Measurements from ENCODE around the gene NPFFR1. TPM values are rescaled to one million over a fixed set of nuclear protein-coding genes. Genes with fewer than 3 reads are reported as not detected.
A peak's percentile ranks its signal among the peaks of the same experiment; 100 is the strongest.
"Not testable (repeated sequence)": the region's sequence is repeated elsewhere in the genome, so short reads cannot be mapped to it uniquely, and the experiment has no call there.

NPFFR1 gene
- total RNA-seq, 1 experiment from 2014 or later, result not detected

DNA sequence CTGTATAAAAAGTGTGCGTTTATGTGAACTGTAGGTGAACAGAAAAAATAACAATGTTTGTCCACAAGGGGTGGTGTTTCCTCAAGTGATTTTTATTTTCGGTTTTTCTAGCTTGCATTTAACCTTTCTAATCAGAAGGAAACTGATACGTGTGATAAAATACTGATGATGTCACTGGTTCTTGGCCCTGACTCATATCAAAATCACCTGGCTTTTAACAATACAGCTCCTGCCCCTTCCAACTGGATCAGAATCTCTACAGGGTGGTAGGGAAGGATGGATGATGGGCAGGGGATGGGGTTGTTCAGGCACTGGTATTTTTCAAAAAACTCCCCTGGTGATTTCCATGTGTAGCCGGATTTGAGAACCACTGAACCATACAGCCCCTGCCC, 10.9 kb downstream of the NPFFR1 start:
- no peaks in the 10 kb centered on the region for H3K36me3 ChIP-seq
- H3K9me3 ChIP-seq, result no peaks in the 10 kb centered on the region
- H3K27me3 ChIP-seq, result no peaks in the 10 kb centered on the region
- no peak overlapping the region for H3K4me3 ChIP-seq
- DNase-seq, result no peak

DNA sequence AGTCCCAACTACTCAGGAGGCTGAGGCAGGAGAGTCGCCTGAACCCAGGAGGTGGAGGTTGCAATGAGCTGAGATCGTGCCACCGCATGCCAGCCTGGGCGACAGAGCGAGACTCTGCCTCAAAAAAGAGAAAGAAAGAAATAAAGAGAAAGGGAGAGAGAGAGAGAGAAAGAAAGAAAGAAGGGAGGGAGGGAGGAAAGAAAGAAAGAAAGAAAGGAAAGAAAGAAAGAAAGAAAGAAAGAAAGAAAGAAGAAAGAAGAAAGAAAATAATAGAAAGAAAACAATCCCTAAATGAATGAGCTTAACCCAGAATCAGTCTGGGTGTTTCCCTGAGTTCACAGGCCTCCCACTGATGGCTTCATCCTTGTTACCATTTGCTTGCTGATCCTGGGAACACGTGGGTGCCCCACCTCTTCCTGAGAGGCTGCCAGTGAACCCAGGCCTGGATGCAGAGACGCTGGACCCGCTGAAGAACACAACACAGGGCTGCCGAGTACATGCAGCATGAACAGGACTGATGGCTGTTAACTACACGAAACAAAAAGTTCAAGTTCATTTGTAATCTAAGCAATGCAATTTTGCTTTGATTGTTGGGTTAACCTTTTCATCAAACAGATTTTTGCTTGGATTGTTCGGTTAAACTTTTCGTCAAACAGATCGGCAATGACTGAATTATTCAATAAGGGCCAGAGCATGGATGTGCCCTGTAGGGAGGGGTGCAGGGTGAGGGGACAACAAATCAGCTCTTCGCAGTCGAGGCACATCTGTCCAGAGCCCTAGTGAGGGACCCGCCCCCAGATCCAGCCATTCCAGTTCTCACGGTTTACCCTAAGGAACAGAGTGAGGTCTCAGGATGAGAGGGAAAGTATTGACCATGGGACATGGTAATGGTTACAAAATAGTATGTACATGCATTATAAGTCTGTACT, 11.5 kb downstream of the NPFFR1 start:
- H3K36me3 ChIP-seq, result no peaks in the 10 kb centered on the region
- no peaks in the 10 kb centered on the region for H3K9me3 ChIP-seq
- no peaks in the 10 kb centered on the region for H3K27me3 ChIP-seq
- H3K4me3 ChIP-seq, result no peak overlapping the region
- no peak for DNase-seq

DNA sequence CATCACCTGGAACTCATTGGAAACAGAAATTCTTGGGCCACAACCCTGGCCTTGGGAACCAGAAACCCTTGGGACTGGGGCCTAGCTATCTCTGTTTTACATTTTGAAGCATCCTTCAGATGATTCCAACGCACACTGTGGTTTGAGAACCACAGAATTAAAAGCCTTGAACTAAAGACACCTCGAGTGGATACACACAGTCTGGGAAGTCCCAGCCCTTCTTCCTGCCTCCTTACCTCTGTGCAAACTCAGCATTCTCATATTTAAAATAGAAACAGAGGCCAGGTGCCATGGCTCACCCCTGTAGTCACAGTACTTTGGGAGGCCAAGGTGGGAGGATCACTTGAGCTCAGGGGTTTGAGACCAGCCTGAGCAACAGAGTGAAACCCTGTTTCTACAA, 12.9 kb downstream of the NPFFR1 start:
- Histone ChIP-seq H3K36me3 (no peaks in the 10 kb centered on the region), H3K9me3 (no peaks in the 10 kb centered on the region), H3K27me3 (no peaks in the 10 kb centered on the region), H3K4me3 (no peak overlapping the region)
- DNase-seq, result no peak

DNA sequence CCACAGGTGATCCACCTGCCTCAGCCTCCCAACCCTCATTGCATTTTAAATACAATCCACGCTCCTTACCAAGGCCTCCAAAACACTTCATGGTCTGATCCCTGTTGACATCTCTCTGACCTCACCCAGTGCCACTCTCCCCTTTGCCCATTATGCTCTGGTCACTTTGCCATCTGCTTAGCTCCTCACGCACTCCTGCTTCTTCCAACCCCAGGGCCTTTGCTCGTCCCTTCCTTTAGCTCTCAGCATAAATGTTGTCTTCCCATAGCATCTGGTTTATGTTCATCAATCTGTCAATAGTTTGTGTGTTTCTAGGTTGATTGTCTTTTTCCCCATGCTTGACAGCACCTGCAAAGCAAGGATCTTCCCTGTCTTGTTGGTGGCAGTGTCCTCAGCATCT, 14.1 kb downstream of the NPFFR1 start:
- H3K4me3 ChIP-seq, result no peak overlapping the region
- no peaks in the 10 kb centered on the region for H3K36me3 ChIP-seq
- H3K9me3 ChIP-seq, result no peaks in the 10 kb centered on the region
- no peak for DNase-seq
- no peaks in the 10 kb centered on the region for H3K27me3 ChIP-seq

DNA sequence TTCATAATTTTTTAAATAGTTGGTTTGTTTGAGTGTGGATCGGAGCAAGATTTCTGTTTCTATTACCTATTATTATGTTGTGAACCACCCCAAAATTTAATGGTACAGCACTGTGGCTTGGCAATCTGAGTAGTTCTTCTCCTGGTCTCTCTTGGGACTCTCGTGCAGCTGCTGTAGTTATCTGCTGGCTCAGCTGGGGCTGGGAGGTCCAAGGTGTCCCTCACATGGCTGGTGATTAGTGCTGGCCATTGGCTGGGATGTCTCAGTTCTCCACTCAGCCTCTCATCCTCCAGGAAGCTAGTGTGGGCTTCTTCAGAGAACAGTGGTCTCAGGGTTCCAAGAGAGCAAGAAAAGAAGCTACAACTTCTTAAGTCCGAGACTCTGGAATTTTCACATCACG, 15.4 kb downstream of the NPFFR1 start:
- no peaks in the 10 kb centered on the region for H3K27me3 ChIP-seq
- H3K4me3 ChIP-seq, result no peak overlapping the region
- no peaks in the 10 kb centered on the region for H3K9me3 ChIP-seq
- no peak for DNase-seq
- no peaks in the 10 kb centered on the region for H3K36me3 ChIP-seq

DNA sequence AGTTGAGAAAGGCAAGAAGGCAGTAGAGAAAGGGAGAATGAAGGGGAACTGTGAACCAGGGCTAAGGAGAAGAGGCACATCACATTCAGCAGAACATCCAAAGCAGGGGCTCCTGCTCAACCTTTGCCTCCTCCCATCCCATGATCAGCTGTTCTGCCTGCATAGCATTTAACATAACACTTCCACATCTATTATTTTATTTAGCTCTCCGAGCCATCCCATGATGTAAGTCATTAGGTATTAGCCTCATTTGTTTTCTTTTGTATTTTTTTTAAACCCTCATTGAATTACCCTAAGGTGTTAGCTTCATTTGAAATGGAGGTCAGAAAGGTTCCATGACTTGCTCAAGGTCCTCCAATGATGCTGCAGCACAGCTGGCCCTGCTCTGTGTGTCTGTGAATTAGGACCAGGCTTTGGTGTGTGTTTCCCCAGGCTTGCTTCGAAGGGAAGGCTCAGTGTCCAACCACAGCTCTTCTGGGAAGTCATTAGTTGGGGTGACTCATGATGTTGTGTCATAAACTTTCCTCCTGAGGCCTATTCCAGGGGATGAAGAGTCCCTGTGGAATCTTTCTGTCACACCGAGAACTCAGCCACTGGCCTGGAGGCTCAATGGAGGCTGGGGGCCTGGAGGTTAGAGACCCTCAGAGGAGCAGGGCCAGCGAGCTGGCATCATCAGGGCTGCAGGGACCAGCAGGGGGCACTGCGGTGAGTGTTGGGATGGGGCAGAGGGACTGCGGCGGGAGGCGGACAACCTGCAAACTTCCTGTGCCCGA, 16.5 kb downstream of the NPFFR1 start:
- Histone ChIP-seq H3K9me3 (peaks cover 4% of the 10 kb centered on the region), H3K4me3 (no peak overlapping the region), H3K36me3 (no peaks in the 10 kb centered on the region), H3K27me3 (no peaks in the 10 kb centered on the region)
- peak; percentile 81 for DNase-seq

DNA sequence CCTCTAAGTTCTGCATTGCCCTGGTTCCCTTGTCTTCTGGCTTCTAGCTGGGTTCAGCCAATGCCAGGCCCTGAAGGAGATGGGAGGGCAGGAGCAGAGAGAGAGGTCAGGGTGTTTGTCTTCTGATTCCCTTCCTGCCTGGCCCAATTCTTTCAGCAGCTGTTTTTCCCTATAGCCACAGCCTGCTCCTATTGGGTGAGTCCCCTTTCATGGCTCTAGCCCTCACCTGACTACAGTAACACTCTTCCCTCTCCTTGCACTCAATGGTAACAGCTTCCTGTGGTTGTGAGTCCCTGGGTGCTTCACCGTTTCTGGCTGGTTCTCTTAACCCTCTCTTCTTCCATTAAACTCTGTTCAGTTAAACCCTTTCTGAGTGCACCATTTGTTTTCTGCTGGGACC, 17.1 kb downstream of the NPFFR1 start:
- DNase-seq, result no peak
- peaks cover 5% of the 10 kb centered on the region for H3K9me3 ChIP-seq
- no peak overlapping the region for H3K4me3 ChIP-seq

DNA sequence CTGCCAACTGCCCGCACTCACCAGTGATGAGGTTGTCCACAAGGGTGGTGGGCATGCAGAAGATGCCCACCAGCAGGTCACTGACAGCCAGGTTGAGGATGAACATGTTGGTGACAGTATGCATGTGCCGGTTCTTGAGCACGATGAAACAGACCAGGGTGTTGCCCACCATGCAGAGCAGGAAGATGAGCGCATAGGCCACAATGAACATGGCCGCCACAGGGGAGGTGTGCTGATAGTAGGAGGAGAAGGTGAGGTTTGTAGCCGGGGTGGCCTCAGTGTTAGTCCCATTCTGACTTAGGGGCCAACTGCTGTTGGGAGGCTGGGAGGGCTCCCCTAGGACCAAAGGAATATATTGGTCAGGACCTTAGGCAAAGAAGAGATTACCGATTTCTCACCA, 17.7 kb downstream of the NPFFR1 start:
- peaks cover 5% of the 10 kb centered on the region for H3K9me3 ChIP-seq
- DNase-seq, result no peak
- no peaks in the 10 kb centered on the region for H3K27me3 ChIP-seq
- H3K4me3 ChIP-seq, result no peak overlapping the region
- H3K36me3 ChIP-seq, result no peaks in the 10 kb centered on the region

More for the DNA sequence above, 17.1 kb downstream of the NPFFR1 start:
- Histone ChIP-seq H3K27me3 (no peaks in the 10 kb centered on the region), H3K36me3 (no peaks in the 10 kb centered on the region)

DNA sequence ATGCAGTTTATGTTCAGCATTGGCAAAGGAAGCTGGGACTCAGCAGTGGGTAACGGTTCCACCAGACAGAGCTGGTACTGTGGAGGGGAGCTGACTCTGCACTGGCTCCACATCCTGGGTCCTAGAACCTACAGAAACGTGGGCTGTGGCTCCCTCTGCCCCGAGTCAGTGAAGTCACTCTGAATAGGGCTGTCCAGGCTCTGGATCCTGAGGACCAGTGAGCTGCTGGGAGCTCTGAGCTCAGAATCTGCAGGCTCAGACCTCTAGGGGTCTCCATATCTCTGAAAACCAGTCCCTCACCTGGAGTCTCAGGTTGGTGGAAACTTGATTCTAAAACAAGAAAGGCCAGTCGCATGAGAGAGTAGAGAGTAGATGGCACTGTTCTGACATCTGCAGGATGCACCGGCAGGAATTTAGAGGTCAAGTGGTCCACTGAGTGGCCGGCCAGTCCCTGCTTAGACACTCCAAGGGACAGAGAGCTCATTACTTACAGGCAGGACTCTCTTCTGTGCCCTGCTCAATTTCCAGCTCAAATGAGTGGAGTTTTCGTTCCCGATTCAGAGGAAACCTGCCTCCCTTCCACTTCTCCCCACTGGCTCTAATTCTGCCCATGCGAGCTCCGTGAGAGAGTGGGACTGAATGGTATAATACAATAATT, 18.6 kb downstream of the NPFFR1 start:
- no peaks in the 10 kb centered on the region for H3K36me3 ChIP-seq
- DNase-seq, result no peak
- peaks cover 5% of the 10 kb centered on the region for H3K9me3 ChIP-seq
- H3K4me3 ChIP-seq, result no peak overlapping the region
- no peaks in the 10 kb centered on the region for H3K27me3 ChIP-seq

DNA sequence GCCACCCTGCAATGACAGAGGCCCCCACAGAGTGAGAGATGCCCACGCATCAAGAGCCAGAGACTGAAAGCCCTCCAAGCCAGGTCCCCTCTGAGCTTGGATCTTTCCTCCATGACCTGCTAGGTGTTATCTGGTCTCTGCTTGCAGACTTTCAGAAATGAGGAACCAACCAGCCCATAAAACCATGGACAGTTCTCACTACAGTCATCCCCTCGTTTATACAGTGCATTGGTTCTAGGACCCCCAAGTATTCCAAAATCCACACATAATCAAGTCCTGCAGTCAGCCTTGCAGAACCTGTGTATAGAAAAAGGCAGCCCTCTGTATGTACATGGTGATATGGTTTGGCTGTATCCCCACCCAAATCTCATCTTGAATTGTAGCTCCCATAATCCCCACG, 23.1 kb downstream of the NPFFR1 start:
- Histone ChIP-seq H3K27me3 (no peaks in the 10 kb centered on the region), H3K36me3 (no peaks in the 10 kb centered on the region), H3K4me3 (no peak overlapping the region), H3K9me3 (peaks cover 5% of the 10 kb centered on the region)
- DNase-seq, result no peak

DNA sequence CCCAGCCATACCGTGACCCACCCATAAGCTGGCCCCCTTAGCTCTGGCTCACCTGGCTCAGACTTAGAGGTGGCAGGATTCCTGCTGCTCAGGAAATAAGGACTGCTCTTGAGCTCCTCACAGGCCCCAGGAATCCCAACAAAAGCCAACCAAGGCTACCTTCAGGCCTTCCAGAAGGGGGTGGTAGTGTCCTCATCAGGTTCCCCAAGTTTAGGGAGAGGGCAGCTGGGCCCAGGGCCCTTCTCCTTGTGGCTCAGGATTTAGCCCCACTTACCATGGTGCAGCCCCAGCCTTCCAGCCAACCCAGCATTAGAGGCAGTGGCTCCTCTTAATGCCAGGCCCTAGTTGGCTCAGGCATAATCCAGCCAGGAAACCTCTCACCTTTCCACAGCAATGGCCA, 23.5 kb downstream of the NPFFR1 start:
- Histone ChIP-seq H3K4me3 (no peak overlapping the region), H3K36me3 (no peaks in the 10 kb centered on the region), H3K27me3 (no peaks in the 10 kb centered on the region), H3K9me3 (peaks cover 5% of the 10 kb centered on the region)
- no peak for DNase-seq

DNA sequence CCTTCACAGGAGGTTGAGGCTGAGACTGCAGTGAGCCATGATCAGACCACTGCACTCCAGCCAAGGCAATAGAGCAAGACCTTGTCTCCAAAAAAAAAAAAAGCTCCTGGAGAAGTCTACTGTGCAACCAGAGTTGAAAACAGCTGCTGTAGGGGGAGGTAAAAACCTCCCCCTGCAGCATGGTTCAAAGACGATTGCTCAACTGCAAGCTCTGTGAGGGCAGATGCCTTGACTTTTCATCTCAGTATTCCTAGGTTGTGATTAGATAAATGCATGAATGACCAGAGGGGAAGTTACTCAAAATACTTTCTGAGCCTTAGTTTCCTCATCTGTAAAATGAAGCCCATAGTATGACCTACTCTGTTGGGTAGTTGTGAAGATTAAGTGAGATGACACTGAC, 25.6 kb downstream of the NPFFR1 start:
- no peak for DNase-seq
- H3K27me3 ChIP-seq, result no peaks in the 10 kb centered on the region
- no peak overlapping the region for H3K4me3 ChIP-seq
- H3K9me3 ChIP-seq, result peaks cover 5% of the 10 kb centered on the region
- no peaks in the 10 kb centered on the region for H3K36me3 ChIP-seq

DNA sequence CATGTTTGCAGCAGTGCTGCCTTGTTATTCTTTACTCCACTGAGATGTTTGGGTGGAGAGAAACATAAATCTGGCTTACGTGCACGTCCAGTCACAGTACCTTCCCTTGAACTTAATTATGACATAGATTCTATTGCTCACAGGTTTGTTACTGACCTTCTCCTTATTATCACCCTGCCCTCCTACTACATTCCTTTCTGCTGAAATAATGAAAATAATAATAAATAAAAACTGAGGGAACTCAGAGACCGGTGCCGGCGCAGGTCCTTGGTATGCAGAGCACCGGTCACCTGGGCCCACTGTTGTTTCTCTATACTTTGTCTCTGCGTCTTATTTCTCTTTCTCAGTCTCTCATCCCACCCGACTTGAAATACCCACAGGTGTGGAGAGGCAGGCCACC, 26.0 kb downstream of the NPFFR1 start:
- H3K4me3 ChIP-seq, DNase-seq, H3K9me3 ChIP-seq, H3K36me3 ChIP-seq, H3K27me3 ChIP-seq: not testable (repeated sequence)

DNA sequence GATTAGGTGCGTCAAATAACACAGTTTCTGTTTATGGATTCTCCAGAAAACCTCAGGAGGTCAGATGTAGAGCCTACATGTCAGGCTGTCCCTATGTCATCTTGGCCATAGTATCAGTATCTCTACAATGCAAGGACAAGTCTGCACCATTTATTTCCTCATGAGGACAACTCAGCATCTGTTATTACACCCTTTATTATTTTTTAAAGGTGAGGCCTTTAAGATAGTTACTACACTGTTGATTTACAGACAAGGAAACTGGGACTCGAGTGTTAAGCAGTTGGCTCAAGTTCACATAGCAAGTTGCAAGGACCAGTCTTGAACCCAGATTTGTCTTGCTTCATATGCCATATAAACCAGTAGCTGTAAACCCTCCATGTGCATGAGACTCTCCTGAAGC, 27.3 kb downstream of the NPFFR1 start:
- Histone ChIP-seq H3K9me3 (no peaks in the 10 kb centered on the region), H3K4me3 (no peak overlapping the region), H3K36me3 (no peaks in the 10 kb centered on the region), H3K27me3 (no peaks in the 10 kb centered on the region)
- DNase-seq, result no peak

DNA sequence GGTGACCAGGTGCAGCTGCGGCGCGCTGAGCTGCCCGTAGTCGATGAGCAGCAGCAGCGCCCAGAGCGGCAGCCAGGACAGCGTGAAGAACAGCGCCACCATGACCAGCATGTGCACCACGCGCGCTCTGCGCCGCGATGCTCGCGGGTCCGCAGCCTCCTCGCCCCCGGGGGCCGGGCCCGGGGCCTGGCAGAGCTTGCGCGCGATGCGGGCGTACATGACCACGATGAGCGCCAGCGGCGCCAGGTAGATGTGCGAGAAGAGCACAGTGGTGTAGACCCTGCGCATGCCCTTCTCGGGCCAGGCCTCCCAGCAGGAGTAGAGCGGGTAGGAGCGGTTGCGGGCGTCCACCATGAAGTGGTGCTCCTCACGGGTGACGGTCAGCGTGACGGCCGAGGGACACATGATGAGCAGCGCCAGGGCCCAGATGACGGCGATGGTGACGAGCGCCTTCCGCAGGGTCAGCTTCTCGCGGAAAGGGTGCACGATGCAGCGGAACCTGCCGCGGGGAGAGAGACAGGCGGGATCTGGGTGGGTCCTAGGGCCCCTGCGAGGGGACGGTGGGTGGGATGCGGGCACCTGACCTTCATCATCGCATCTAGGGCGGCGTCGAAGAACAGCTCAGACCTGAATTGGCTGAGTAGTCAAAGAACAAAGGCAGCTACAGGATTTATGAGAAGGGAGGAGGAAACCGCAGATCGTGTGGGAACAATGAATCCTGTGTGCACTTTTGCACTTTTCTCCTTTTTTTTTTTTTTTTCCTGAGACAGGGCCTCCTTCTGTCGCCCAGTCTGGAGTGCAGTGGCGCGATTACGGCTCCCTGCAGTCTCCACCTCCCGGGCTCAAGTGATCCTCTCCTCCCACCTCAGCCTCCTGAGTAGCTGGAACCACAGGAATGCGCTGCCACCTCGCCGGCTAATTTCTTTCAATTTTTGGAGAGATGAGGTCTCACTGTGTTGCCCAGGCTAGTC, 28.2 kb downstream of the NPFFR1 start:
- H3K27me3 ChIP-seq, result no peaks in the 10 kb centered on the region
- no peak for DNase-seq

DNA sequence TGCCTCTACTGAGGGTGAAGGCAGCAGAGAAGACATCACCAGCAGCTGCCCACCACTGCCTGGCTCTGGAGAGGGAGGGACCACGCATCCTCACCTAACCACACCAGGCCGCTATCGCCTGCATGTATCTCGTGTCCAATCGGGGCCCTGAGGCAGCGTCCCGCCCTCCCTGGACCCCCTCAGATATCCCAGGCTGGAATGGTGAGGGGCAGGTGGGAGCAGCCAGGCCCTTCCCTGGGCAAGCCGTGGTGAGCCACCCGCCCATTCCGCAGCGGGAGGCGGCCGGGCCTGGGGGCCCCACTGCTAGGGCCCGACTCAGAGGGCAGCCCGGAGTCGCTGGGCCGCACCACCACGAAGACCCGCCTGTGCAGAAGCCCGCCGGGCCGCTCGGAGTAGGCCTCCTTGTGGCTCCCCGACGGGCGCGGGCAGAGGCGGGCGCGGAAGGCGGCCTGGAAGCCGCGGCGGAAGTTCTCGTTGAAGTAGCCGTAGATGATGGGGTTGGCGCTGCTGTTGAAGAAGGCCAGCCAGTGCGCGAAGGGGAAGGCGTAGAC, 29.0 kb downstream of the NPFFR1 start:
- no peaks in the 10 kb centered on the region for H3K36me3 ChIP-seq
- no peak for DNase-seq
- no peaks in the 10 kb centered on the region for H3K27me3 ChIP-seq

More for the DNA sequence above, 28.2 kb downstream of the NPFFR1 start:
- no peak overlapping the region for H3K4me3 ChIP-seq
- H3K36me3 ChIP-seq, result no peaks in the 10 kb centered on the region
- H3K9me3 ChIP-seq, result no peaks in the 10 kb centered on the region

More for the DNA sequence above, 29.0 kb downstream of the NPFFR1 start:
- no peak overlapping the region for H3K4me3 ChIP-seq
- no peaks in the 10 kb centered on the region for H3K9me3 ChIP-seq

Measured in MG63 (cell line).